CD4-positive, alpha-beta T cell treated with Interleukin-6 for 4 hours (primary cell): ENCODE measurements around the gene LRPPRC.
"Not testable (repeated sequence)": the region's sequence is repeated elsewhere in the genome, so short reads cannot be mapped to it uniquely, and the experiment has no call there.

Source experiments
- DNase-seq: peaks from one replicate; pipeline ENCODE4 v3.0.0-alpha.2; 2020; ENCODE audit warnings: mixed read lengths

The LRPPRC gene

GRCh38 chr2:43977677-43978375 is 18.0 kb downstream of the LRPPRC start:
- no peak for DNase-seq

DNA sequence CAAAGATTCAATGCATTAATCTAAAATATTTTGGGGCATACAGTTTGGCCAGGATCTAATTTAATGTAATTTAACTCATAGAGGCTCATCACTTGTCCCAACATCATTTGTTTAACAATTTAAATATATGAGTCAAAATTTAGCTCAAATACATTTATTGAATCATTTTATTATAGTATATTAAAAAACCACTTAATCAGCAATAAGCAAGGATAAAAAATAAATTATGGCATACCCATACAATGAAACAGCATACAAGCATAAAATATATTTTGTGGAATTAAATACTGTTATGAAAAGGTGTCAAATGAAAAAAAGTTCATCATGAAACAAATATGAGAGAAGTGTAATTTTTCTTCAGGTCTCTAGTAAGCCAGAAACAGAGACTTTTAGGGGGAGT is 34.9 kb downstream of the LRPPRC start:
- no peak for DNase-seq

GRCh38 chr2:43958397-43959275 is 37.2 kb downstream of the LRPPRC start:
- no peak for DNase-seq

GRCh38 chr2:43950383-43951008 is 45.3 kb downstream of the LRPPRC start:
- DNase-seq, result peak; percentile 2

GRCh38 chr2:43948370-43948769 is 47.4 kb downstream of the LRPPRC start:
- no peak for DNase-seq

- no peak for DNase-seq
Measured at GRCh38 chr2:43946685-43947084, 49.1 kb downstream of the LRPPRC start.

GRCh38 chr2:43945439-43945838 is 50.4 kb downstream of the LRPPRC start:
- DNase-seq, result no peak

DNA sequence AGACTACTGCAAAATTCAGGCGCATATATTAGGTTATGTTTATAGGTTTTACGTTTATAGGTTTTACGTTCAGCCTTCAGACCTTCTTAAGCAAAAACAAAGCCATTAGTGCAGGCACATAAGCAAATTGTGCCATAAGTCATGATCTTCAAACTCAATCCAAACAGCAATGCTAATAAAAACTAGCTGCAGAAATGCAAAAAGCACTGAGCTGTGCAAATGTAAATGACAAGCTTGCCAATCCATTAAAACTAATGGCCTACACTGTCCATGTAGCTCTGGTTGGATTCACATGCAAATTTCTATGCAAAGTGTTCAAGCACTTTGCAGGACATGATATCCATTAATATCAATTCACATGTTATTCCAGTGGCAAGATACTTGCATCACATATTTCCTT is 50.9 kb downstream of the LRPPRC start:
- no peak for DNase-seq

- DNase-seq, result no peak
Measured at GRCh38 chr2:43943809-43944452, 51.9 kb downstream of the LRPPRC start.

GRCh38 chr2:43943323-43943722 is 52.5 kb downstream of the LRPPRC start:
- DNase-seq, result no peak

DNA sequence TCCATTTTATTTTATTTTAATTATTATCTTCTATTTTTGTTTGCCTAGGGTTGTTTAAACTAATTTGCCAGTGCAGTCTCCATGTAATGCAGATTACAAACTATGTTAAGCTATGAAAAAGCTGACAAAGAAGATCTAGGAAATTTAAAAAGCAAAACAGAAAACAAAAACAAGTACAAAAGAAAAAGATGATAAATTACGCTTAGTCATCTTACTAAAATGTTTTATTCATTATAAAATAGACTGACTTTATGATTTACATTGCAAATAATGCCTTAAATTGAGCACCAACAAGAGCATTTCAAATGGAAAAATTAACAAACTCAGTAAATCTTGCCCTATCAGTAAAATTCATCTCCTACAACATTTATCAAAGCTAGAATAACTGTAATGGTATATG is 52.9 kb downstream of the LRPPRC start:
- no peak for DNase-seq

DNA sequence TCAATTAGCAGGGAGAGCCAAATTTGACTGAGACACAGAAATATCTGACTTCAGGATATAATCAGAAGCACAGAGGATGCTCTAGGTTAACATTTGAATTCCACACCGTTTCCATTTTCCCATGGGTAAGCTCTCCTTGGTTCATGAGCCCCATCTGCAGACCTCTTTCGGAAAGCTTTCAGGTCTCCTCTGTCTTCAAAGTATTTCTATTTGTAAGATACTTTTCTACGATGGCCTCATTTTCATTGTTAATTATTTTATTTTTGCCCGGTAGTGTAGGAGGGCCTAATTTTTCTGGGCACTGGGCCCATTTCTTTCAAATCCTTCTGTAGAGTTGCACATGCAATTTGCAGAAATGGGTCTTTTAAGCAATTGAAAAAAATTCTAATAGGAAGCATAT is 53.8 kb downstream of the LRPPRC start:
- no peak for DNase-seq

- no peak for DNase-seq
Measured at GRCh38 chr2:43941359-43941758, 54.4 kb downstream of the LRPPRC start.

DNA sequence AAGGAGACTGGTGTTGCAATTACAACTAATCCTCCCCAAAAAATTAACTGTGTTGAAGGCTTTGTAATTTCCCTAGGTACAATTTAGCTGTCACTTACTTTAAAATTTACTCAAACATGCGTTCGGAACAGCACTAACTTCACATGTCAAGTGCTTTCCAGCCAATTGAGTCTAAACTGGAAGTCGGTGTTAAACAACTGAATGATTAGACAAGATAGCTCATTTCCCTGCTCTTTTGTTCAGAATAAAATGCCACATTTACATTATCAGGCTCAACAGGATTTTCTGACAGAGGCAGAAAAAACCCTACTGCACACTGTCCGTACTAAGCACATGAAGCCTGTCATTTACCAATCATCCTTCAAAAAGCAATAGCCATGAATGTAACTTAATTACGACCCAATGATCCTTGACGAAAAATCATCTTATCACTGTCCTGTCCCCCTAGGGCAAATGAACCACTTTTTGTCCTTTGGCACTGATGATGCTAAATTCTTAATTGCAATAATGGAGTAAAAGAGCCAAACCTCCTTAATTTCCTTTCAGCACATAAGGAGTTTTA is 56.0 kb downstream of the LRPPRC start:
- DNase-seq, result no peak

DNA sequence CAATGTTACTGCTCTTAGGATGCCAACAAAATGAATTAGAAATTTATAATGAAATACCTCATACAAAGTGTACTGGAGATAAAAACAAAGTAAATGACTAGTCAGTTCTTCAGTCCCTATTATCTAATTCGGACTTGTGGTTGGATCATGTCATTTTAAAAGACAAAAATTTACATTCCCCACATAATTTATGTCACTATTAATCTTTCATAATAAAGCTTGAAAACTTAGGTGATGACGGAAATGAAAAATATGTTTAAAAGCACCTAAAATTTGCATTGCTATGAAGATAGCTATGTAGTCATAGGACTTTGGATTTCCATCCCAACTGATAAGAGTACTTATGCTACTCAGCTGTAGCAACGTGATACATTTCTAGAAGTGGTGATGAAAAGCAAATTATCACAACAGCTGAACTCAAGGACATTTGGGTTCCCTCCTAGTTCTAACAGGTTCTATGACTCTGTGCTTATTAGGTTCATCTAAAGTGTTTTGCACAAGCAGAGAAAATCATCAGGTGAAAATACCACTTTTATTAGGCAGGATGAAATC is 58.4 kb downstream of the LRPPRC start:
- DNase-seq, result no peak

DNA sequence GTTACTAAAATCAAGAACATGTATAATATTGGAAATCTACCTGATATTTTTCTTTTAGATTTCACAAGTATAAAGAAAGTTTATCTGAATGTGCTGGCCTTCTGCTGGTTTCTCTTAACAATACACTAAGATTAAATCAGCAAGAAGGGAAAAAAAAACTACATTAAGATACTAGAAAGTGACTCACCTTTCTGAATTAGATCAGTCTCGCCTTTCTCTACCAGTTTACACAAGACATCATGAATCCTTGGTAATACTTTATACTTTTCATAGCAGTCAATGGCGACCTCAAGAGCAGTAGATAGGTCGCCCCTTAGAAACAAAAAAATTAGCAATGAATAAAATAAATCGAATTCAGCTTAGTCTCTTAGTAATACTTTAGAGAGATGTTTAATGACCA is 61.2 kb downstream of the LRPPRC start:
- DNase-seq, result no peak

- DNase-seq, result no peak
Measured at GRCh38 chr2:43931293-43931692, 64.5 kb downstream of the LRPPRC start.

- DNase-seq, result no peak
Measured at GRCh38 chr2:43927442-43927841, 68.3 kb downstream of the LRPPRC start.

DNA sequence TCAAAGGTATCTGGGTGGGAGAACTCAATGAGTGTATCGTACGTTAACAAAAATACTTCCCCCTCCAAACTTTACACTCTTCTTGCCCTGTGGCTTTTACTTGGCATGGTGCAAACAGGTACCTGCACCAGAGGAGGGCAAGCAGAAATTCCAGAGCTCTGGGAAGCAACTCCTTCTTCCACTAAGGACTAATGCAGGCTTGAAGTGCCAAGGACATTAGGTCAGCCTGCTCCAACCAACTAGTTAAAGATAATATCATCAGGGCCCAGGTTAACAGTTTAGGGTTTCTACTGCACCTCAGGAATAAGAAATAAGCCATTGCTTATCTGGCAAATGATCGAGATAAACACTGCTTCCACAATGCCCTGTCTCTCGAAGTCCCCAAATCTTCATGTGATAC is 70.4 kb downstream of the LRPPRC start:
- DNase-seq, result no peak

- no peak for DNase-seq
Measured at GRCh38 chr2:43924463-43924862, 71.3 kb downstream of the LRPPRC start.

GRCh38 chr2:43911136-43911790 is 84.5 kb downstream of the LRPPRC start:
- not testable (repeated sequence) for DNase-seq
